Liver (tissue), 9 donors: ENCODE measurements around the gene OR4N2. TPM values are rescaled to one million over a fixed set of nuclear protein-coding genes. Genes with fewer than 3 reads are reported as not detected.
"Not testable (repeated sequence)": the region's sequence is repeated elsewhere in the genome, so short reads cannot be mapped to it uniquely, and the experiment has no call there.

Source experiments
- DNase-seq: peaks from one replicate; pipeline ENCODE4 v3.0.0-alpha.2; 2017; ENCODE audit warnings: low spot score
- H3K27ac ChIP-seq, 2 donors: one replicate each; pipeline ENCODE4 v1.7.0; 2013; ENCODE audit warnings: inconsistent platforms in 2 of 2, low read length in 2 of 2, control low read depth in 1 of 2, low read depth in 1 of 2, mild to moderate bottlenecking in 1 of 2
- H3K27me3 ChIP-seq, 4 donors: one replicate each; pipeline versions ENCODE4 v1.6.1 to v1.7.0; 2013; ENCODE audit warnings: low read length in 3 of 4, inconsistent platforms in 1 of 4, mild to moderate bottlenecking in 1 of 4, moderate library complexity in 1 of 4; ENCODE audit not compliant: control insufficient read depth in 4 of 4, insufficient read depth in 4 of 4
- H3K36me3 ChIP-seq, 4 donors: one replicate each; pipeline versions ENCODE4 v1.6.1 to v1.7.0; 2013; ENCODE audit warnings: low read length in 3 of 4, mild to moderate bottlenecking in 3 of 4, low read depth in 1 of 4, moderate library complexity in 1 of 4; ENCODE audit not compliant: control insufficient read depth in 4 of 4, insufficient read depth in 3 of 4
- H3K4me1 ChIP-seq, 4 donors: one replicate each; pipeline versions ENCODE4 v1.6.1 to v1.7.0; 2013; ENCODE audit warnings: low read length in 3 of 4, mild to moderate bottlenecking in 3 of 4, moderate library complexity in 1 of 4; ENCODE audit not compliant: control insufficient read depth in 4 of 4, insufficient read depth in 4 of 4
- H3K4me3 ChIP-seq, 3 donors: one replicate each; pipeline versions ENCODE4 v1.6.1 to v1.7.0; 2013; ENCODE audit warnings: low read length in 3 of 3, control low read depth in 1 of 3, low read depth in 1 of 3, mild to moderate bottlenecking in 1 of 3
- H3K9ac ChIP-seq, 2 donors: one replicate each; pipeline ENCODE4 v1.7.0; 2013; ENCODE audit warnings: low read length in 2 of 2, mild to moderate bottlenecking in 2 of 2, moderate library complexity in 2 of 2, control low read depth in 1 of 2, low read depth in 1 of 2
- H3K9me3 ChIP-seq, 4 donors: one replicate each; pipeline versions ENCODE4 v1.6.1 to v1.7.0; 2013; ENCODE audit warnings: low read length in 3 of 4; ENCODE audit not compliant: control insufficient read depth in 4 of 4
- CTCF ChIP-seq: fragments of 150-350 bp; IDR thresholded peaks from 2 replicates; pipeline ENCODE4 v1.5.1; 2017; ENCODE audit warnings: improper control_type of control experiment, low read depth, low read length; ENCODE audit not compliant: missing input control
- FOXA1 ChIP-seq: IDR thresholded peaks from 2 replicates; pipeline ENCODE4 v1.6.1; 2016; ENCODE audit warnings: antibody characterized with exemption
- FOXA2 ChIP-seq: IDR thresholded peaks from 2 replicates; pipeline ENCODE4 v1.6.1; 2016; ENCODE audit warnings: antibody characterized with exemption
- HNF4A ChIP-seq, 2 donors: conservative IDR thresholded peaks; 2 replicates each; pipeline ENCODE4 v1.6.1; 2016; ENCODE audit warnings: antibody characterized with exemption in 2 of 2, mild to moderate bottlenecking in 2 of 2
- HNF4G ChIP-seq: IDR thresholded peaks from 2 replicates; pipeline ENCODE4 v1.6.1; 2016; ENCODE audit warnings: antibody characterized with exemption
- JUND ChIP-seq, 2 donors: IDR thresholded peaks; 2 replicates each; pipeline ENCODE4 v1.6.1; 2016; ENCODE audit warnings: antibody characterized with exemption in 2 of 2
- NR2F2 ChIP-seq: IDR thresholded peaks from 2 replicates; pipeline ENCODE4 v1.6.1; 2016; ENCODE audit warnings: antibody characterized with exemption
- RAD21 ChIP-seq, 2 donors: IDR thresholded peaks; 2 replicates each; pipeline ENCODE4 v1.6.1; 2016; ENCODE audit warnings: antibody characterized with exemption in 2 of 2, mild to moderate bottlenecking in 2 of 2
- RXRA ChIP-seq, 2 donors: IDR thresholded peaks; 2 replicates each; pipeline ENCODE4 v1.6.1; 2017 to 2018; ENCODE audit warnings: antibody characterized with exemption in 2 of 2, mild to moderate bottlenecking in 1 of 2
- SP1 ChIP-seq: IDR thresholded peaks from 2 replicates; pipeline ENCODE4 v1.6.1; 2018; ENCODE audit warnings: antibody characterized with exemption, mild to moderate bottlenecking
- TAF1 ChIP-seq: conservative IDR thresholded peaks from 2 replicates; pipeline ENCODE4 v1.6.1; 2016; ENCODE audit warnings: antibody characterized with exemption, mild to moderate bottlenecking
- YY1 ChIP-seq: IDR thresholded peaks from 2 replicates; pipeline ENCODE4 v1.6.1; 2016; ENCODE audit warnings: antibody characterized with exemption, mild to moderate bottlenecking
- WGBS: extraction: QIAGEN DNeasy Blood & Tissue Kit; methylation state at CpG from one replicate; pipeline ENCODE4 v1.1.7; 2013; 5-methylcytosine and 5-hydroxymethylcytosine counted together
- polyA plus RNA-seq, 2 donors: library from polyadenylated mRNA; stranded (reverse) in 1 of 2; unstranded in 1 of 2; fragments of 200-250 nt in 1 of 2; fragments of >200 nt in 1 of 2; fragmentation: Nextera tagmentation in 1 of 2; extraction: Ambion mirVana in 1 of 2; gene quantifications; one replicate each; pipeline versions ENCODE4 v1.2.1 to v1.2.3, GENCODE V29; 2013 to 2015
- total RNA-seq, 2 donors: library from RNA; depleted of rRNA; stranded (reverse); fragments of >200 nt; gene quantifications; one replicate each; pipeline ENCODE4 v1.2.3, GENCODE V29; 2014
- TF ChIP-seq, protein P1 (sequence below): IDR thresholded peaks from 2 replicates; pipeline ENCODE4 v1.6.1; 2016; ENCODE audit warnings: antibody characterized with exemption
- TF ChIP-seq, protein P2 (sequence below): IDR thresholded peaks from 2 replicates; pipeline ENCODE4 v1.6.1; 2016; ENCODE audit warnings: antibody characterized with exemption
- donor health status: healthy.
- donor health status: healthy.
- donor health status: healthy.
- donor health status: healthy.
- donor health status: healthy.

The OR4N2 gene
- total and polyA plus RNA-seq, 4 donors = not detected

DNA sequence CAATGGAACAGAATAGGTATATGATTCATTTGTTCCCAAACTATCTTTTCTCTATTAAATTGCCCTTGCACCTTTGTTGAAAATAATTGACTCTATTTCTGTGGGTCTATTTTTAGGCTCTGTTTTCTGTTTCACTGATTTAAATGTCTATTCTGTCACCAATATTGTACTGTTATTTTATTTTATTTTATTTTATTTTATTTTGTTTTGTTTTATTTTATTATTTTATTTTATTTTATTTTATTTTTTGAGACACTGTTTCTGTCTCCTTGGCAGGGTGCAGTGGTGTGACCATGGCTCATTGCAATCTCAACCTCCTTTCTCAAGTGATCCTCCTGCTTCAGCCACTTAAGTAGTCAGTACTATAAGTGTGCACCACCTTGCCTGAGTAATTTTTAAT is 34.9 kb downstream of the OR4N2 start:
- Histone ChIP-seq H3K4me3 (no peak overlapping the region), H3K36me3 (no peaks in the 10 kb centered on the region), H3K9me3 (no peaks in the 10 kb centered on the region), H3K4me1 (no peaks in the 10 kb centered on the region), H3K27ac (no peak overlapping the region), H3K9ac (no peak overlapping the region), H3K27me3 (no peaks in the 10 kb centered on the region)
- TF ChIP-seq, protein P1, sequence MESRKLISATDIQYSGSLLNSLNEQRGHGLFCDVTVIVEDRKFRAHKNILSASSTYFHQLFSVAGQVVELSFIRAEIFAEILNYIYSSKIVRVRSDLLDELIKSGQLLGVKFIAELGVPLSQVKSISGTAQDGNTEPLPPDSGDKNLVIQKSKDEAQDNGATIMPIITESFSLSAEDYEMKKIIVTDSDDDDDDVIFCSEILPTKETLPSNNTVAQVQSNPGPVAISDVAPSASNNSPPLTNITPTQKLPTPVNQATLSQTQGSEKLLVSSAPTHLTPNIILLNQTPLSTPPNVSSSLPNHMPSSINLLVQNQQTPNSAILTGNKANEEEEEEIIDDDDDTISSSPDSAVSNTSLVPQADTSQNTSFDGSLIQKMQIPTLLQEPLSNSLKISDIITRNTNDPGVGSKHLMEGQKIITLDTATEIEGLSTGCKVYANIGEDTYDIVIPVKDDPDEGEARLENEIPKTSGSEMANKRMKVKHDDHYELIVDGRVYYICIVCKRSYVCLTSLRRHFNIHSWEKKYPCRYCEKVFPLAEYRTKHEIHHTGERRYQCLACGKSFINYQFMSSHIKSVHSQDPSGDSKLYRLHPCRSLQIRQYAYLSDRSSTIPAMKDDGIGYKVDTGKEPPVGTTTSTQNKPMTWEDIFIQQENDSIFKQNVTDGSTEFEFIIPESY = no peak
- TF ChIP-seq TAF1 (no peak), NR2F2 (no peak), HNF4A (conservative IDR thresholded peaks at IDR 0.05) (no peak), RXRA (IDR thresholded peaks at IDR 0.05) (no peak), FOXA1 (no peak), CTCF (no peak), JUND (IDR thresholded peaks at IDR 0.05) (no peak), RAD21 (IDR thresholded peaks at IDR 0.05) (no peak), YY1 (no peak), SP1 (no peak), HNF4G (no peak)
- TF ChIP-seq, protein P2, sequence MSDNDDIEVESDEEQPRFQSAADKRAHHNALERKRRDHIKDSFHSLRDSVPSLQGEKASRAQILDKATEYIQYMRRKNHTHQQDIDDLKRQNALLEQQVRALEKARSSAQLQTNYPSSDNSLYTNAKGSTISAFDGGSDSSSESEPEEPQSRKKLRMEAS = no peak
- DNase-seq = no peak

DNA sequence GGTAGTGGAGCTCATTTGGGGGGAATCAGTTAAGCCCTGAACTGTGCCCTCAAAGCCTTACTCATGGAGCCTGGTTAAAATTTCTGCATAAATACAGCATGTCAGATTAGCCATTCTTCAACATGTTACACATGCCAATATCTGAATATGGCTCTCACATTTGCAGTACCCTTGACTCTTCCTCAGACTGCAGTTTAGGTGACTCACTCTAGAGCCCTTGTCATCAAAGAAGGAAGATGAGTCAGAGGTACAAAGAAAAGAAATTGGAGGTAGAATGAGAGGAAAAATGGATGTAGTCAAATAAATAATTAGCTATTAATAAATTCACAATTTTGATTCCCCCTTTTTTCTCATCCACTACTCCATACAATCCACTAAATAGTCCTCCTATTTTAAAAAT is 47.8 kb downstream of the OR4N2 start:
- no peak for TF ChIP-seq FOXA2
- no peaks in the 10 kb centered on the region for H3K9me3 ChIP-seq

DNA sequence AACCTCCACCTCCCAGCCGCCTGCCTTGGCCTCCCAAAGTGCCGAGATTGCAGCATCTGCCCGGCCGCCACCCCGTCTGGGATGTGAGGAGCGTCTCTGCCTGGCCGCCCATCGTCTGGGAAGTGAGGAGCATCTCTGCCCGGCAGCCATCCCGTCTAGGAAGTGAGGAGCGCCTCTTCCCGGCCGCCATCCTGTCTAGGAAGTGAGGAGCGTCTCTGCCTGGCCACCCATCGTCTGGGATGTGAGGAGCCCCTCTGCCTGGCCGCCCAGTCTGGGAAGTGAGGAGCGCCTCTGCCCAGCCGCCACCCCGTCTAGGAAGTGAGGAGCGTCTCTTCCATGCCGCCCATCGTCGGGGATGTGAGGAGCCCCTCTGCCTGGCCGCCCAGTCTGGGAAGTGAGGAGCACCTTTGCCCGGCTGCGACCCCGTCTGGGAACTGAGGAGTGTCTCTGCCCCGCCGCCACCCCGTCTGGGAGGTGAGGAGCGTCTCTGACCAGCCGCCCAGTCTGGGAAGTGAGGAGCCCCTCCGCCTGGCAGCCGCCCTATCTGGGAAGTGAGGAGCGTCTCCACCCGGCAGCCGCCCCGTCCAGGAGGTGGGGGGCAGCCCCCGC is 62.6 kb downstream of the OR4N2 start:
- not testable (repeated sequence) for H3K4me3 ChIP-seq, H3K36me3 ChIP-seq, H3K9me3 ChIP-seq, H3K27me3 ChIP-seq, DNase-seq, H3K27ac ChIP-seq, H3K4me1 ChIP-seq, H3K9ac ChIP-seq
- 90% methylated on average over 39 of the region's 39 CpGs for WGBS

More for the DNA sequence above, 47.8 kb downstream of the OR4N2 start:
- H3K4me1 ChIP-seq = no peaks in the 10 kb centered on the region
- H3K4me3 ChIP-seq = no peak overlapping the region
- no peak overlapping the region for H3K27ac ChIP-seq
- DNase-seq = no peak
- H3K27me3 ChIP-seq = peaks cover 0 to 2% (median 0%) of the 10 kb centered on the region in 4 donors
- H3K36me3 ChIP-seq = no peaks in the 10 kb centered on the region
- no peak overlapping the region for H3K9ac ChIP-seq
